PFSK-1 (cell line): ENCODE data around the gene LGR4.

ENCODE experiments used
- FOXP2 ChIP-seq: optimal IDR thresholded peaks from 2 replicates; pipeline ENCODE3; 2011; ENCODE audit warnings: borderline replicate concordance, control low read depth, inconsistent platforms; ENCODE audit not compliant: insufficient read depth; ENCODE audit errors: extremely low read length, extremely low read depth
- POLR2AphosphoS5 ChIP-seq: IDR thresholded peaks from 2 replicates; pipeline ENCODE4 v1.6.1; 2012; ENCODE audit warnings: low read depth, mild to moderate bottlenecking, control low read depth, low read length, moderate library complexity
- REST ChIP-seq, 2 experiments: IDR thresholded peaks; 2 replicates each; pipeline versions ENCODE4 v1.6.1 to v1.8.0; 2011 to 2012; ENCODE audit warnings: low read depth in 2 of 2, low read length in 2 of 2, control low read depth in 1 of 2, inconsistent platforms in 1 of 2, mild to moderate bottlenecking in 1 of 2, moderate library complexity in 1 of 2; ENCODE audit not compliant: insufficient read depth in 1 of 2
- SIN3A ChIP-seq: IDR thresholded peaks from 2 replicates; pipeline ENCODE4 v1.6.1; 2012; ENCODE audit warnings: mild to moderate bottlenecking, low read length, moderate library complexity, borderline replicate concordance; ENCODE audit not compliant: insufficient read depth
- TAF1 ChIP-seq: IDR thresholded peaks from 2 replicates; pipeline ENCODE4 v1.6.1; 2012; ENCODE audit warnings: low read length, control low read depth, borderline replicate concordance; ENCODE audit not compliant: insufficient read depth

LGR4 gene

GRCh38 chr11:27375370-27375769, 97.2 kb downstream of the LGR4 start:
- TF ChIP-seq REST (IDR thresholded peaks at IDR 0.05; ENCODE audit: insufficient read depth in 1 of 2, low read depth in 2 of 2, low read length in 2 of 2) (no peak), FOXP2 (no peak), TAF1 (no peak), SIN3A (no peak)

GRCh38 chr11:27373856-27374602, 98.6 kb downstream of the LGR4 start:
- TF ChIP-seq TAF1: no peak
- no peak for TF ChIP-seq FOXP2
- no peak for TF ChIP-seq SIN3A
- TF ChIP-seq POLR2AphosphoS5: no peak
- no peak for TF ChIP-seq REST (IDR thresholded peaks at IDR 0.05; ENCODE audit: insufficient read depth in 1 of 2, low read depth in 2 of 2, low read length in 2 of 2)

- TF ChIP-seq REST (IDR thresholded peaks at IDR 0.05; ENCODE audit: insufficient read depth in 1 of 2, low read depth in 2 of 2, low read length in 2 of 2): no peak
- TF ChIP-seq FOXP2: no peak
- TF ChIP-seq POLR2AphosphoS5: no peak
- no peak for TF ChIP-seq TAF1
- TF ChIP-seq SIN3A: no peak
Observed at GRCh38 chr11:27373392-27373791, 99.2 kb downstream of the LGR4 start.

- TF ChIP-seq REST (IDR thresholded peaks at IDR 0.05; ENCODE audit: insufficient read depth in 1 of 2, low read depth in 2 of 2, low read length in 2 of 2) (no peak), FOXP2 (no peak), SIN3A (no peak), POLR2AphosphoS5 (no peak), TAF1 (no peak)
Observed at GRCh38 chr11:27372164-27372563, 100.4 kb downstream of the LGR4 start.

- no peak for TF ChIP-seq POLR2AphosphoS5
- TF ChIP-seq REST (IDR thresholded peaks at IDR 0.05; ENCODE audit: insufficient read depth in 1 of 2, low read depth in 2 of 2, low read length in 2 of 2): no peak
- no peak for TF ChIP-seq FOXP2
- TF ChIP-seq TAF1: no peak
- TF ChIP-seq SIN3A: no peak
Observed at GRCh38 chr11:27371489-27371888, 101.1 kb downstream of the LGR4 start.
